T47D (cell line): ENCODE results near the gene FOXE1.

Experiments
- DNase-seq, 2 experiments: peaks; one replicate each; pipeline versions ENCODE4 v3.0.0 to v3.0.0-alpha.2; 2011 to 2012; ENCODE audit warnings: low read depth in 1 of 2, low spot score in 1 of 2
- JUND ChIP-seq: IDR thresholded peaks from 2 replicates; pipeline ENCODE4 v1.6.1; 2012; ENCODE audit warnings: low read depth
- in situ Hi-C: cut with HindIII; loops from 2 replicates; pipeline ENCODE4 v1.10.0; 2016; ENCODE audit warnings: low sequenced_read_pairs, low pct_unique_long_range_greater_than_20kb

The FOXE1 gene

GRCh38 chr9:97853056-97853843, at the start of gene FOXE1:
Gene FOXE1 (plus strand): TSS chr9:97853226. CDS start chr9:97853915, 689 bp downstream.
- in situ Hi-C loops = no loop called here
- no peak for TF ChIP-seq JUND
- no peak for DNase-seq

- TF ChIP-seq JUND = no peak
- no peak for DNase-seq
- in situ Hi-C loops = no loop called here
Observed at GRCh38 chr9:97804059-97804365, 49.0 kb upstream of the FOXE1 start.

- TF ChIP-seq JUND = no peak
- no peak for DNase-seq
- in situ Hi-C loops = no loop called here
Observed at GRCh38 chr9:97806721-97807120, 46.3 kb upstream of the FOXE1 start.

- TF ChIP-seq JUND = no peak
- in situ Hi-C loops = no loop called here
- no peak for DNase-seq
Observed at GRCh38 chr9:97807681-97808080, 45.3 kb upstream of the FOXE1 start.

- in situ Hi-C loops = no loop called here
- TF ChIP-seq JUND = no peak
- DNase-seq = no peak
Observed at GRCh38 chr9:97808415-97808814, 44.6 kb upstream of the FOXE1 start.

- in situ Hi-C loops = no loop called here
- no peak for DNase-seq
- TF ChIP-seq JUND = no peak
Observed at GRCh38 chr9:97808972-97809371, 44.1 kb upstream of the FOXE1 start.

- DNase-seq = no peak
- in situ Hi-C loops = no loop called here
- TF ChIP-seq JUND = no peak
Observed at GRCh38 chr9:97809666-97810344, 43.2 kb upstream of the FOXE1 start.

- DNase-seq = no peak
- no peak for TF ChIP-seq JUND
- in situ Hi-C loops = no loop called here
Observed at GRCh38 chr9:97811533-97812246, 41.3 kb upstream of the FOXE1 start.

GRCh38 chr9:97812247-97812543, 40.8 kb upstream of the FOXE1 start:
- TF ChIP-seq JUND = no peak
- no peak for DNase-seq
- in situ Hi-C loops = no loop called here

- TF ChIP-seq JUND = no peak
- in situ Hi-C loops = no loop called here
- no peak for DNase-seq
Observed at GRCh38 chr9:97813072-97813471, 40.0 kb upstream of the FOXE1 start.

GRCh38 chr9:97819735-97820134, 33.3 kb upstream of the FOXE1 start:
- in situ Hi-C loops = no loop called here
- TF ChIP-seq JUND = no peak
- DNase-seq = no peak

- no peak for DNase-seq
- TF ChIP-seq JUND = no peak
- in situ Hi-C loops = no loop called here
Observed at GRCh38 chr9:97820373-97820772, 32.7 kb upstream of the FOXE1 start.
